Transverse colon (tissue), 4 donors: ENCODE results near the gene SCML1. TPM values are rescaled to one million over a fixed set of nuclear protein-coding genes. Genes with fewer than 3 reads are reported as not detected.

Experiments used
- DNase-seq: peaks from one replicate; pipeline ENCODE4 v3.0.0-alpha.2; 2019
- H3K27ac ChIP-seq, 4 donors: fragments of 200-600 bp; sonication (generic); 2 replicates each; pipeline ENCODE4 v1.5.1; 2016 to 2018; ENCODE audit warnings: inconsistent platforms in 4 of 4
- H3K27me3 ChIP-seq: fragments of 200-600 bp; sonication (generic); 2 replicates; pipeline ENCODE4 v1.5.1; 2017; ENCODE audit warnings: inconsistent platforms
- H3K36me3 ChIP-seq, 4 donors: fragments of 200-600 bp; sonication (generic); 2 replicates each; pipeline ENCODE4 v1.5.1; 2017 to 2019; ENCODE audit warnings: inconsistent platforms in 4 of 4
- H3K4me1 ChIP-seq, 4 donors: fragments of 200-600 bp; sonication (generic); 2 replicates each; pipeline ENCODE4 v1.5.1; 2017 to 2020; ENCODE audit warnings: inconsistent platforms in 4 of 4
- H3K4me3 ChIP-seq, 4 donors: fragments of 200-600 bp; sonication (generic); 1 replicate in 1 of 4; 2 replicates in 3 of 4; pipeline versions ENCODE4 v1.5.1 to v1.6.1; 2017 to 2019; ENCODE audit warnings: inconsistent platforms in 4 of 4
- H3K9me3 ChIP-seq, 2 donors: fragments of 200-600 bp; sonication (generic); 2 replicates each; pipeline ENCODE4 v1.5.1; 2017 to 2019; ENCODE audit warnings: inconsistent platforms in 2 of 2
- EP300 ChIP-seq: sonication (generic); formaldehyde crosslinking; IDR thresholded peaks from one replicate; pipeline ENCODE4 v1.6.1; 2017; ENCODE audit warnings: antibody characterized with exemption, low read depth
- POLR2A ChIP-seq: fragments of 450-650 bp; IDR thresholded peaks from one replicate; pipeline ENCODE4 v1.6.1; 2016; ENCODE audit warnings: antibody characterized with exemption, mild to moderate bottlenecking, moderate library complexity
- POLR2AphosphoS5 ChIP-seq, 3 donors: sonication (generic); formaldehyde crosslinking; IDR thresholded peaks; one replicate each; pipeline ENCODE4 v1.6.1; 2016; ENCODE audit warnings: antibody characterized with exemption in 3 of 3
- WGBS, 2 donors: methylation state at CpG; one replicate each; pipeline ENCODE4 v1.1.5; 2018; ENCODE audit warnings: low coverage in 1 of 2; 5-methylcytosine and 5-hydroxymethylcytosine counted together
- in situ Hi-C, 4 donors: fragments of 200-750 bp; cut with MboI; loops; one replicate each; pipeline versions ENCODE4 v1.15.0 to v1.15.1; 2017; ENCODE audit warnings: low sequenced_read_pairs in 3 of 4, low pct_ligation_motif_present in 1 of 4, low pct_unique_long_range_greater_than_20kb in 1 of 4
- intact Hi-C: fragments of 100-400 bp; cut with DNase I; formaldehyde crosslinking; loops from one replicate; pipeline ENCODE4 v1.15.1; 2023; ENCODE audit warnings: low total_unique reads
- total RNA-seq, 4 donors: library from RNA; depleted of rRNA; stranded (reverse); fragments of >200 nt; gene quantifications; one replicate each; pipeline ENCODE4 v1.1.0, GENCODE V29; 2016
- TF ChIP-seq, protein P1 (sequence below), 5 experiments: fragments of 200-600 bp in 3 of 5; fragments of 450-650 bp in 2 of 5; sonication (generic) in 3 of 5; IDR thresholded peaks; 1 replicate in 2 of 5; 2 replicates in 3 of 5; pipeline ENCODE4 v1.5.1; 2016 to 2017; ENCODE audit warnings: antibody characterized with exemption in 5 of 5, inconsistent platforms in 3 of 5, mild to moderate bottlenecking in 2 of 5, moderate library complexity in 1 of 5

Gene SCML1
- total RNA-seq, 4 donors from 2014 or later: 9.7 to 21.1 (median 13.8) TPM

DNA sequence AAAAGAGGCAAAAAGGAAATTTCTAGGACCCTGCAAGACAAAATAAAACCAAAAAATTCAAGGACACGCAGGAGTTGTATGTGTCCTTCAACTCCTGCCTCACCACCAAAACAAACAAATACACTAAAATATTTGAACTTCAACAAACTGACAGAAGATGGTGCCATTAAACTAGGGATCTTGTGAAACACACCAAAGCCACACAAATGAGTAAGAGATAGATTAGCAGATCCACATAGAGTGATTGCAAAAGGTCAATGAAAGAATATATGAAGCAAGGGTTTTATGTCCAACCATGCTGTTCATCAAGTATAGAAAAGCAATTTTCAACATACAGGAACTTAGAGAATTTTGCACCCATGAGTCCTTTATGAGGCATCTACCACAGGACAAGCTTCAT, 40.1 kb upstream of the SCML1 start:
- WGBS, 2 donors: 83% methylated on average over 1 of the region's 1 CpG; no CpG with 5 or more reads in 1 of the 2 donors
- in situ Hi-C loops: loop anchor here in 1 of 4 donors (25.0 kb wide), 1 partner anchor 460 kb away; no protein-coding TSS in a partner anchor
- Histone ChIP-seq H3K36me3 (no peaks in the 10 kb centered on the region), H3K4me3 (no peak overlapping the region), H3K9me3 (no peaks in the 10 kb centered on the region), H3K4me1 (no peaks in the 10 kb centered on the region), H3K27me3 (no peaks in the 10 kb centered on the region), H3K27ac (no peak overlapping the region)
- no peak for DNase-seq
- TF ChIP-seq POLR2AphosphoS5 (IDR thresholded peaks at IDR 0.05): no peak
- intact Hi-C loops: no loop called here

GRCh38 chrX:17700976-17701375, 36.3 kb upstream of the SCML1 start:
- Histone ChIP-seq H3K4me3 (no peak overlapping the region), H3K27ac (no peak overlapping the region), H3K4me1 (no peaks in the 10 kb centered on the region), H3K36me3 (no peaks in the 10 kb centered on the region), H3K9me3 (no peaks in the 10 kb centered on the region), H3K27me3 (no peaks in the 10 kb centered on the region)
- no peak for DNase-seq
- TF ChIP-seq POLR2AphosphoS5 (IDR thresholded peaks at IDR 0.05): no peak
- TF ChIP-seq POLR2A: no peak
- TF ChIP-seq EP300: no peak
- TF ChIP-seq, protein P1, sequence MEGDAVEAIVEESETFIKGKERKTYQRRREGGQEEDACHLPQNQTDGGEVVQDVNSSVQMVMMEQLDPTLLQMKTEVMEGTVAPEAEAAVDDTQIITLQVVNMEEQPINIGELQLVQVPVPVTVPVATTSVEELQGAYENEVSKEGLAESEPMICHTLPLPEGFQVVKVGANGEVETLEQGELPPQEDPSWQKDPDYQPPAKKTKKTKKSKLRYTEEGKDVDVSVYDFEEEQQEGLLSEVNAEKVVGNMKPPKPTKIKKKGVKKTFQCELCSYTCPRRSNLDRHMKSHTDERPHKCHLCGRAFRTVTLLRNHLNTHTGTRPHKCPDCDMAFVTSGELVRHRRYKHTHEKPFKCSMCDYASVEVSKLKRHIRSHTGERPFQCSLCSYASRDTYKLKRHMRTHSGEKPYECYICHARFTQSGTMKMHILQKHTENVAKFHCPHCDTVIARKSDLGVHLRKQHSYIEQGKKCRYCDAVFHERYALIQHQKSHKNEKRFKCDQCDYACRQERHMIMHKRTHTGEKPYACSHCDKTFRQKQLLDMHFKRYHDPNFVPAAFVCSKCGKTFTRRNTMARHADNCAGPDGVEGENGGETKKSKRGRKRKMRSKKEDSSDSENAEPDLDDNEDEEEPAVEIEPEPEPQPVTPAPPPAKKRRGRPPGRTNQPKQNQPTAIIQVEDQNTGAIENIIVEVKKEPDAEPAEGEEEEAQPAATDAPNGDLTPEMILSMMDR (IDR thresholded peaks at IDR 0.05): no peak
- intact Hi-C loops (no loop called here), in situ Hi-C loops (no loop called here)
- 49% methylated on average over 1 of the region's 1 CpG; no CpG with 5 or more reads in 1 of the 2 donors for WGBS, 2 donors

- Histone ChIP-seq H3K36me3 (no peaks in the 10 kb centered on the region), H3K4me3 (no peak overlapping the region), H3K9me3 (no peaks in the 10 kb centered on the region), H3K27me3 (no peaks in the 10 kb centered on the region), H3K4me1 (no peaks in the 10 kb centered on the region), H3K27ac (no peak overlapping the region)
- TF ChIP-seq EP300: no peak
- TF ChIP-seq, protein P1 (IDR thresholded peaks at IDR 0.05): no peak
- TF ChIP-seq POLR2AphosphoS5 (IDR thresholded peaks at IDR 0.05): no peak
- no peak for TF ChIP-seq POLR2A
- intact Hi-C loops (no loop called here), in situ Hi-C loops (no loop called here)
- WGBS, 2 donors: 59 to 60% methylated on average over 2 of the region's 2 CpGs
- no peak for DNase-seq
Observed at GRCh38 chrX:17703201-17703600, 34.1 kb upstream of the SCML1 start.

- Histone ChIP-seq H3K27ac (no peak overlapping the region), H3K36me3 (no peaks in the 10 kb centered on the region), H3K27me3 (no peaks in the 10 kb centered on the region), H3K4me1 (no peaks in the 10 kb centered on the region), H3K9me3 (no peaks in the 10 kb centered on the region), H3K4me3 (no peak overlapping the region)
- WGBS, 2 donors: 84 to 100% methylated on average over 1 to 2 of the region's 2 CpGs
- intact Hi-C loops: no loop called here
- in situ Hi-C loops: no loop called here
- no peak for DNase-seq
- TF ChIP-seq POLR2AphosphoS5 (IDR thresholded peaks at IDR 0.05) (no peak), POLR2A (no peak), EP300 (no peak)
- TF ChIP-seq, protein P1 (IDR thresholded peaks at IDR 0.05): no peak
Observed at GRCh38 chrX:17705211-17705610, 32.1 kb upstream of the SCML1 start.

DNA sequence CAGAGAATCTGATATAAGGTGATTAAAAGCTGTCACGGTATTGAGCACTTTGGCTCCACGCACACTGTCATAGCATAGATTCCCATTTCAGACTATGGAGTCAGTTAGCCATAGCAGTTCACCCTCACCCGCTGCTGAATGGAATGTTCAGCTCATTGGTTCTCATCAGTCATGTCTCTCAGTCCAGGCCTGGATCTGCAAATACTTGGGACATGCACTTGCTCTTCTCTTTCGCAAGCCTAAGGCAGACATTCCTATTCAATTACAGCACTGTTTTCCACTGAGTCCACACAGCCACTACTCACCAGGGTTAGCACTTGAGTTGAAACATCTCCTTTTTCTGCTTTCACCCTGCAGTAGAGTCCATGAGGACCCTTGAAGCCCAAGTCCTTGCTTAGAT, 30.6 kb upstream of the SCML1 start:
- in situ Hi-C loops: no loop called here
- Histone ChIP-seq H3K36me3 (no peaks in the 10 kb centered on the region), H3K4me3 (no peak overlapping the region), H3K27ac (no peak overlapping the region), H3K27me3 (no peaks in the 10 kb centered on the region), H3K4me1 (no peaks in the 10 kb centered on the region), H3K9me3 (no peaks in the 10 kb centered on the region)
- no peak for DNase-seq
- intact Hi-C loops: no loop called here
- WGBS, 2 donors: 81% methylated on average over 4 of the region's 4 CpGs; no CpG with 5 or more reads in 1 of the 2 donors
- TF ChIP-seq EP300: no peak
- no peak for TF ChIP-seq POLR2AphosphoS5 (IDR thresholded peaks at IDR 0.05)
- TF ChIP-seq, protein P1 (IDR thresholded peaks at IDR 0.05): no peak
- no peak for TF ChIP-seq POLR2A
